HFF-Myc (cell line): Measurements from ENCODE around the gene KMT2C.
"Not testable (repeated sequence)": the region's sequence is repeated elsewhere in the genome, so short reads cannot be mapped to it uniquely, and the experiment has no call there.

Experiments used
- DNase-seq: peaks from one replicate; pipeline ENCODE4 v3.0.0-alpha.2; 2011; ENCODE audit warnings: low read depth; ENCODE audit errors: extremely low read depth
- H3K4me3 ChIP-seq: replicated peaks from 2 replicates; pipeline ENCODE4 v1.5.1; 2011; ENCODE audit warnings: low read depth, mild to moderate bottlenecking, control low read depth, low read length
- TF ChIP-seq, protein P1 (sequence below): IDR thresholded peaks from 2 replicates; pipeline ENCODE4 v1.5.1; 2012; ENCODE audit warnings: mild to moderate bottlenecking, low read depth, low read length, control low read depth; ENCODE audit errors: missing control alignments

Gene KMT2C

DNA sequence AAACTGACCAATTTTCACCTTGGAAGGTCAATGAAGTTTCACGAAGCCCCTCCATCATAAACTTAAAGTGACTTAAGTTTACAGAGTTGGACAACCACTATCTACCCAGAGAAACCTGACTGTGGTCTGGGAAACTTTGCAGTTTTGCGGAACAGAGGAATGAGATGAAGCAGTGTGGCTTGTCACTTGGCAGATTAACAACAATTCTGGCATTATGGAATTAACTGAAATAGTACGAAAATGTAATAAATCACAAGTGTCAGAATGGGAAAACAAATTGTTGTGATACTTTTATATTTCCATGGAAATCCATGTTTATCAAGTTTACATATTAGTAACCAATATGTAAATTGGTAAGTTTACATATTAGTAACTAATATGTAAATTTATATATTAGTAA lies 4.9 kb downstream of the KMT2C start:
- no peak overlapping the region for H3K4me3 ChIP-seq
- TF ChIP-seq, protein P1, sequence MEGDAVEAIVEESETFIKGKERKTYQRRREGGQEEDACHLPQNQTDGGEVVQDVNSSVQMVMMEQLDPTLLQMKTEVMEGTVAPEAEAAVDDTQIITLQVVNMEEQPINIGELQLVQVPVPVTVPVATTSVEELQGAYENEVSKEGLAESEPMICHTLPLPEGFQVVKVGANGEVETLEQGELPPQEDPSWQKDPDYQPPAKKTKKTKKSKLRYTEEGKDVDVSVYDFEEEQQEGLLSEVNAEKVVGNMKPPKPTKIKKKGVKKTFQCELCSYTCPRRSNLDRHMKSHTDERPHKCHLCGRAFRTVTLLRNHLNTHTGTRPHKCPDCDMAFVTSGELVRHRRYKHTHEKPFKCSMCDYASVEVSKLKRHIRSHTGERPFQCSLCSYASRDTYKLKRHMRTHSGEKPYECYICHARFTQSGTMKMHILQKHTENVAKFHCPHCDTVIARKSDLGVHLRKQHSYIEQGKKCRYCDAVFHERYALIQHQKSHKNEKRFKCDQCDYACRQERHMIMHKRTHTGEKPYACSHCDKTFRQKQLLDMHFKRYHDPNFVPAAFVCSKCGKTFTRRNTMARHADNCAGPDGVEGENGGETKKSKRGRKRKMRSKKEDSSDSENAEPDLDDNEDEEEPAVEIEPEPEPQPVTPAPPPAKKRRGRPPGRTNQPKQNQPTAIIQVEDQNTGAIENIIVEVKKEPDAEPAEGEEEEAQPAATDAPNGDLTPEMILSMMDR, result no peak
- DNase-seq, result no peak

DNA sequence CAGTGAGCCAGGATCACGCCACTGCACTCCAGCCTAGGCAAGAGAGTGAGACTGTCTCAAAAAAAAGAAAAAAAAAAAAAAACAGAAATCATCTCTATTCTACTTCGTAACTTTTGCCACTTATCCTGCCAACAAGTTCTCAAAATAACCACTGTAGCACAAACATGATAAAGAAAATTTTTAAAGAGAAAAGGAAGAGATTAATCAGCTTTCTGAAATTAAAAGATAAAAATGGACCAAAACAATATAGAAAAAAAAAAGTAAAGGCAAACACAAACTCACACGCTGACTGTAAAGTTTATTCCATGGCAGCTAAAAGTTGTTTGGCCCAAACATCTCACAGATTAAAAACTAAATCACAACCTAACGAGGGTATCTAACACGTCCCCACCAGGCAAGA lies 5.7 kb downstream of the KMT2C start:
- DNase-seq, H3K4me3 ChIP-seq: not testable (repeated sequence)

DNA sequence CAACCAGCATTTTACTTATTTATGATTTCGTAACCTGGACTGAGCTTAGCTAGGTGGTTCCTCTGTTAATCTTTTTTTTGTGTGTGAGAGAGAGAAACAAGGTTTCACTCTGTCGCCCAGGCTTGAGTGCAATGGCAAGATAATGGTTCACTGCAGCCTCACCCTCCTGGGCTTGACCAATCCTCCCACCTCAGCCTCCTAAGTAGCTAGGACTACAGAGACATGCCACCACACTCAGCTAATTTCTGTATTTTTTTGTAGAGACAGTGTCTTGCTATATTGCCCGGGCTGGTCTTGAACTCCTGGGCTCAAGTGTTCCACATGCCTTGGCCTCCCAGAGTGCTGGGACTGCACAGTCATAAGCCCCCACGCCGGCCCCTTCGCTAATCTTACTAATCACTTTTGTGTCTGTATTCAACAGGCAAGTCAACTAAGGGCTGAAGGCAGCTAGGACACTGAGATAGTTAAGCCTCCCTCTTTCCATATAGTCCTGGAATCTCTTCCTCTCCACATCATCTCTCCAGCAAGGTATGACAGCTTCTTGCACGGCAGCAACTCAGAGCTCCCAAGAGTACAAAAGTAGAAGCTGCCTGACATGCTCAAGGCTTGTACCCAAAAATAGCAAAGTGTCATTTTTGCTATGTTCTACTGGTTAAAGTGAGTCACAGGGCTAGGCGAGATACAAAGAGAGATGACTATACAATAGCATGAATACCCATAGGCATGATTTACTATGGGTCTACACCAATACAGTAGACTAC lies 11.3 kb downstream of the KMT2C start:
- TF ChIP-seq, protein P1, result no peak
- H3K4me3 ChIP-seq, result no peak overlapping the region
- no peak for DNase-seq

DNA sequence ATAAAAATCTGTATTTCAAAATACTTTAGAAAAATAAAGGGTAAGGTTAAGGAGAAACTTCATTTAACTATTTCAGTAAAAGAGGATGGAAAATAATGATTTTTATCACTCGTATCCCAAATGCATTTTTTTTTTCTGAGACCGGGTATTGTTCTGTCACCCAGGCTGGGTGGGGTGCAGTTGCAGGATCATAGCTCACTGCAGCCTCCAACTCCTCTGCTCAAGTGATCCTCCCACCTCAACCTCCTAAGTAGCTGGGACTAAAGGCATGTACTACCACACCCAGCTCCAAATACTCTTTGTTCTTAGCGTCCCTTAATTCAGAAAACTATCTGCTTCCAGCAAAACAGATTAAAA lies 11.8 kb downstream of the KMT2C start:
- no peak for DNase-seq

DNA sequence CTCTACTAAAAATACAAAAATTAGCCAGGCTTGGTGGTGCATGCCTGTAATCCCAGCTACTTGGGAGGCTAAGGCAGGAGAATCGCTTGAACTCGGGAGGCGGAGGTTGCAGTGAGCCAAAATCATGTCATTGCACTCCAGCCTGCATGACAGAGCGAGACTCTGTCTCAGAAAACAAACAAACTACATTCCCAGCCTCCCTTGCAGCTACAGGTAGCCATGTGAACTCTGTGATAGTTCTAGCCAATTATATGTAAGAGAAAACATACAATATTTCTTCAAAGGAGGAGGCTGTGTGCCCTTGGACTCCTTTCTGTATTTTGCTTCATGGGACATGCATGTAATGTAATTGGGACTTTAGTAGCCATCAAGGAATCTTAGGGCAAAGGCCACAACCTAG lies 12.6 kb downstream of the KMT2C start:
- not testable (repeated sequence) for DNase-seq, H3K4me3 ChIP-seq

More for the DNA sequence above, 11.8 kb downstream of the KMT2C start:
- H3K4me3 ChIP-seq, result no peak overlapping the region
- TF ChIP-seq, protein P1, result no peak

DNA sequence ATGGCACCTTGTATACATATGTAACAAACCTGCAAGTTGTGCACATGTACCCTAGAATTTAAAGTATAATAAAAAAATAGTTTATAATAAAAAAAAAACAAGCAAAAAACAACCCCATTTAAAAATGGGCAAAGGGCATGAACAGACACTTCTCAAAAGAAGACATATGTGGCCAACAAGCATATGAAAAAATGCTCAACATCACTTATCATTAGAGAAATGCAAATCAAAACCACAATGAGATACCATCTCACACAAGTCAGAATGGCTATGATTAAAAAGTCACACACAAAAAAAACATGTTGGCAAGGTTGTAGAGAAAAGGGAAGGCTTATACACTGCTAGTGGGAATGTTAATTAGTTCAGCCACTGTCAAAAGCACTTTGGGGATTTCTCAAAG lies 14.9 kb downstream of the KMT2C start:
- not testable (repeated sequence) for DNase-seq, H3K4me3 ChIP-seq

DNA sequence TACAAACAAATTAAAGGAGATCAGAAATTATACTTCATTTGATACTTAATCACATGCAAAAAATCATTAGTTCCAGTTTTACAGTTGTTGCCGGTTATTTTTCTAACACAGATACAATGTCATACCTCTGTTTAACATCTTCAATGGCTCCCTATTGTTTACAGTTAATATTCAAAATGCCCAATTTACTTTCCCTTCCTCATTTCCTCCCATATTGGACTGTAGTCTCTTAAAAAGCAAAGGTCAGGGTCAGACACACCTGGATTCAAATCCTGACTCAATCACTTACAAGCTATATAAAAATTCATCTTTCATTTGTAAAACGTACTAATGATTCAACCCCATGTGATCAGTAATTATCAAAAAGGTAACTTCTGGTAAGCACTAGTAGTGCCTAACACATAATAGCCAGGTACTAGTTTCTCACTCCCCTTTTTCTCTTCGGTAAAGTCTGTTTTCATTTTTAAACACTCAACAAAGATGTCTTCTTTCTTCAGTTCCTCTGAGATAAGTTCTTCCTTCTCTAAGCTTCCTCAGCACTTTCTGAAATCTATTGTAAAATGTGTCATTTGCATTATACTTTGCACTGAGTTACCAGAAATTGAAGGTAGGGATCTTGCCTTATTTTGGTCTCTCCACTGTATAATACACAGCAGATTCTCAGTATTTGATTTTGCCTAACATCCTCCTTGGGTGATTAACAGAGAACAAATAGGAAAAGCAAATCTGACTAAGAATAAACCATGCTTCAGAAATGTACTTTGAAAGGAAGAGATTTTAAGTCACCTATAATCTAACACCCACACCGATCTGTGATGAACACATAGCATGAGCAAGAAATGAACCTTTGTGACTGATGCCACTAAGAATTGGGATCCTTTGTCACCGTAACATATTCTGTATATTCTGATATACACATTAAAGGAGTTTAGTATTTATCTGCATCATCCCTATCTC lies 16.1 kb downstream of the KMT2C start:
- TF ChIP-seq, protein P1, result no peak
- H3K4me3 ChIP-seq, result no peak overlapping the region

DNA sequence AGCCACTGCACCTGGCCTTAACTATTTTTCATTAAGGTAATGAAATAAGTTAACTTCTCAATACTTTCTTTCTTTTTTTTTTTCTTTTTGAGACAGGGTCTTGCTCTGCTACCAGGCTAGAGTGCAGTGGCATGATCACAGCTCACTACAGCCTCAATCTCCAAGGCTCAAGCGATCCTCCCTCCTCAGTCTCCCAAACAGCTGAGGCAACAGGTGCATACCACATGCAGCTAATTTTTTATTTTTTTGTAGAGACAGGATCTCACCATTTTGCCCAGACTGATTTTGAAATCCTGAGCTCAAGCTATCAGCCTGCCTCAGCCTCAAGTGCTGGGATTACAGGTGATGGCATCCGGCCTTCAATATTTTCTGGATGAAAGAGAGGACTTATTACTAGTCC lies 21.0 kb downstream of the KMT2C start:
- TF ChIP-seq, protein P1, result no peak
- no peak overlapping the region for H3K4me3 ChIP-seq
- DNase-seq, result no peak

More for the DNA sequence above, 16.1 kb downstream of the KMT2C start:
- DNase-seq, result no peak
